HG02852 (cell line): ENCODE measurements around the gene IFI27L1.

Experiments
- ATAC-seq: cut with Tn5 transposase; IDR thresholded peaks from one replicate; pipeline ENCODE4 v1.9.1; 2021; ENCODE audit warnings: mild to moderate bottlenecking, moderate library complexity; ENCODE audit not compliant: unreplicated experiment

IFI27L1 gene

DNA sequence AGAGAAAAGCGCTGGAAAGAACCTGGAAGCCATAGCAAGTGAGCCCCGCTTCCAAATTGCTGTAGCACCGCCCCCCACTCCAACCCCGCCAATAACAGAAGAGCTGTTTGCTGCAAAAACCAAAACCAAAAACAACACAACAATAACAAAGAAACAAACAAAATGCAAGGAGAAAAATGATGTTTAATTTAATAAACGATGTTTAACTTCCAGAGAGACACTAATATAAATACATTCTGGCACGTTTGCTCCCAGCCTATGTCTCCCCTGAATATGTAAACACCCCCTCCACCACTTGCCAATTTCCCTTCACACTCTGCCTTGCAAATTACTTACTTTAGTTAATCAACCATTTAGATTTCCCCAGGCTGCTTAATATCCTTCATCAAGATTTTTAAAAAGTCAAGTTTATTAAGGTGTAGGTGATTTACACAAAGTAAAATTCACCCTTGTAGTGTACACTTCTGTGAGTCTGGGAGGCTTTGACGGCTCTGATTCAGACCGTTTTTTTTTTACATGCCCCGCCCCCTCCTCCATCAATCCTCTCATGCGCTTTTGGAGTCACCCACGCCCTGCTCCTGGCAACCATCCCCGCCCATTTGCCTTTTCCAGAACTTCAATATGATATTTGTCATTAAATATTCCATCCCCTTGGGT, 48.8 kb downstream of the IFI27L1 start:
- ATAC-seq, result no peak

DNA sequence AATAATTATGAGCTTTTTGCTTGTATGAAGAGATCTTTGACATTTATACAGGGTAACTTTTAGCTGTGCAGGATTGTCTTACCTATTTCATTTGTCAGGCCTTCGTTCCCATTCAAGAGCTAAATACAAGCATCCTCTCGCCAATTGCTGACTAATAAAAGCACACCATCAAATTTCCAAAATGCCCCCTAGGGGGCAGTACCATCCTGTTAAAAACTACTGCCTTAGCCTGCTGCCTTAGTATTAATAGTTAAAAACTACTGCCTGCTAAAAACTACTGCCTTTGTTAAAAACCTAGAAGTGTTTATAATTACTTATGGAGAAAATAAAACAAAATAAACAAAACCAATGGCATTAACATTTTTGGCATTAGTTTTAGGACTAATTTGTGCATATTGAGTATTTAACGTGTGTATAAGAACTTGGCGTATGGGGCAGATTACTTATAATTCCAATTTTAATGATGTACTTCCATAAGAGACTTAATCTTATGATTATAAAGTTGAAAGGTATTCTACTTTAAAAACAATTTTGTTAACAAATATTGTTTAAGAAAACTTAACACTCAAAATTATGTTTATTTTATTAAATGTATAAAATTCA, 51.3 kb downstream of the IFI27L1 start:
- ATAC-seq, result no peak

GRCh38 chr14:94135476-94135875, 54.4 kb downstream of the IFI27L1 start:
- no peak for ATAC-seq

DNA sequence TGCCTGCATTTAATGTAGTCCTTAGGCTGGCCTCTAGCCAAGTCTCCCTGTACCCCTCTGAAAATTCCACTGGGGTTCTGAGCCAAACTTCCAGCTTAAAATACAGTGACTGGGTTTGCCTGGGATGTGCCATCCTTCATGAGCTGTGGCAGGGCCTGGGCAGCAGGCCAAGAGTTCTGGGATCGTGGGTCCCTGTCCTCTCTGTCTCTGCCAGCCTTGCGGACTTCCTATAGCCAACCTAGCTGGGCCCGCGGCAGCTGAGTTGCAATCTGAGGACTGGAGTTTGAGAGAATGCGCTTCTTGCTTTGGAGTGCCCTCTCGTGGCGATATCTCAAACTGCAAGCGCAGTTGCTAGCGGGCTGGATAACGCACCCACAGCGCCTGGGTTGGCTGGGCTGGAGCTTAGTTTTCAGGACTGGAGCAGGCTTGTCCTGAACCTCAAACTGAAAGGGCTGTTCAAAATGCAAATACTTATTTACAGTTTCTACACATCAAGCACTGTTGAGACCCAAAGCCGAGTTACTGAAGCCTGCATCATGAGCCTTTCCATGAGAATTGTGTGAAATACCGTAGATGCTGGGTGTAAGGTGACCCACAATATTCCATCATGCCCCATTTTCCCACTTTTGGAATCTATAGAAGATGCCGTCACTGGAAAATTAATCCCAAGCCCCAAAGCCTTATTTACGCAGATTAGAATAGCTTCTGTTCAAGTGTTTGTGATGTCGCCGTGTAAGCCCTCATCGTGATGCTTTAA, 55.6 kb downstream of the IFI27L1 start:
- ATAC-seq, result no peak

- no peak for ATAC-seq
Measured at GRCh38 chr14:94138251-94138650, 57.1 kb downstream of the IFI27L1 start.

- no peak for ATAC-seq
Measured at GRCh38 chr14:94139006-94139405, 57.9 kb downstream of the IFI27L1 start.

- no peak for ATAC-seq
Measured at GRCh38 chr14:94139421-94139820, 58.3 kb downstream of the IFI27L1 start.

DNA sequence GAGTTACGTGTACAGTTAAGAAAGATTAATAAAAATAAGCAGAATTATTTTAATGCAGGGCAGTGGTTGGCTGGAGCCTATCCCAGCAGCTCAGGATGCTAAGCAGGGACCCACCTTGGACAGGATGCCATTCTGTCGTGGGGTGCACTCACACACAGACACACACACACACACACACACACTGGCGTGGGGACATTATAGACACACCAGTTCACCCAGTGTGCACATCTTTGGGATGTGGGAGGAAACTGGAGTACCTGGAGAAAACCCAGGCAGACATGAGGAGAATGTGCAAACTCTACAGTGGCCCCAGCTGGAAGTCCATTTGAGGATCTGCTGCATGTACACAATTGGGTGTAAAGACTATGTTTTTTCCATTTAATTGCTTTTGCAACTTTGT, 61.1 kb downstream of the IFI27L1 start:
- ATAC-seq, result no peak

DNA sequence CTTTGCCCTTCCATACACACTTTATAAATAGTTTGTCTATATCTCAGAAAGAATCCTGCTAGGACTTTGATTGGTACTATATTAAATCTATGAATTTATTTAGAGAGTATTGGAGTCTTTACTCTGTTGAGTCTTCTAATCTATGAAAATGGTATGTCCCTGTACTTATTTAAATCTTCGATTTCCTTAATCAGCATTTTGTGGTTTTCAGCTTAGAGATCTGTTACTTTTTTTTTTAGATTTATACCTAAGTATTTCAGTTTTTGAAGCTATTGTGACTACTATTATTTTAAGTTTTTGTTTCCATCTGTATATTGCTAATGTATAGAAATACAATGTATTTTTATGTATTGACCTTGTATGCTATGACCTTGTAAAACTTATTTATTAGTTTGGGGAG, 61.7 kb downstream of the IFI27L1 start:
- ATAC-seq, result no peak

DNA sequence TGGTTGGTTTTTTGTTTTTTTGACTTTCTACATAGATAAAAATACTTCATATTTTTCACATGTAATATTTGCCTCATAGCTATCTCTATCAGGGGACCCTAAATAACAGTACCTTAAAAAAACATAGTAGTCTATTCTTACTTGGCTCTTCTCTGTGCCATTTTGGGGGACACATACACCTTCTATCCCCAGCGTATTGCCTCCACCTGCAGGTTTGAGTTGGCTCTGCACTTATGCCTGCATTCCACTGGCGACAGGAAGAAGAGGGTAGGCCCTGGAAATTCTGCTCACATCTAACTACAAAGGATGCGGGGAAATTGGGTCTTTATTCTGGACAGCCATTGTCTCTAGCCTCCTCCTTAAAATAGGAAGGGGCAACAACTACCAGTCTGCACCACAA, 62.1 kb downstream of the IFI27L1 start:
- no peak for ATAC-seq

DNA sequence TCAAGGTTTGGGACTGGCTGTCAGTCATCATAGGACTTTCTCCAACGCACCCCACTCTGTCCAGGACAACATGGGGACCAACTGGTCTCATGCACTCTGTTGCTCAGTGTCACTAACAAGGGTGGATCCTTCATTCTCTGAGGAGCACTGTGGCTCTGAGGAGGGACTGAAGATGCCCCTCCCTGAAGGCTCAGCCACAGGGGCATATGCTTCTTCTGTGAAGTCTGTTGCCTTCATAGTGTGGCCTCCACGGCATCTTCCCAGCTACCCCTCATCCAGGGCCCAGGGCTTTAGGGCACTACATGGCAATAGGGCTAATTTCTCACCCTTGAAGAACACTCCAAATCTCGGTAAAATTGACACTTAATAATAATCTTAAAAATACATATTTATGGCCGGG, 62.6 kb downstream of the IFI27L1 start:
- ATAC-seq, result no peak

DNA sequence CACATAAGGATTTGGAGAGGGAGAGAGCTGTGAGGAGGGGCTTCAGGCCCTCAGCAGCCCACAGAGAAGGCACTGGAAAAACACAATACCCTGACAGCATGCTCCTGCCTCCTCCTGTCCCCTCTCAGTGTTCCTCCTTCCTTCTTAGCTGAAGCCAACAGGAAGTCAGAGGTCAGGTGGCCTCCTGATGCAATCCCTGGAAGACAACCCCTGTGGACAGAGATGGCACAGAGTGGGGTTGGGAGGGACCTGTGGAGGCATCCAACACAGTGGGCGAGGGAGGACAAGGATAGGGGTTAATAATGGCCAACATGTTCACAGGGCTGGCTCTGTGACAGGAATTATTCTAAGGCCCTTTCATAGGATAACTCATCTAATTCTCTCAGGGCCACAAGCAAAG, 63.7 kb downstream of the IFI27L1 start:
- no peak for ATAC-seq

GRCh38 chr14:94145902-94146527, 64.9 kb downstream of the IFI27L1 start:
- ATAC-seq, result no peak
